CD4-positive, alpha-beta T cell treated with Interleukin-17A for 1 hour (primary cell): ENCODE measurements around the gene LRRC61.
"Not testable (repeated sequence)": the region's sequence is repeated elsewhere in the genome, so short reads cannot be mapped to it uniquely, and the experiment has no call there.

Experiments used
- DNase-seq: peaks from one replicate; pipeline ENCODE4 v3.0.0-alpha.2; 2020

LRRC61 gene

DNA sequence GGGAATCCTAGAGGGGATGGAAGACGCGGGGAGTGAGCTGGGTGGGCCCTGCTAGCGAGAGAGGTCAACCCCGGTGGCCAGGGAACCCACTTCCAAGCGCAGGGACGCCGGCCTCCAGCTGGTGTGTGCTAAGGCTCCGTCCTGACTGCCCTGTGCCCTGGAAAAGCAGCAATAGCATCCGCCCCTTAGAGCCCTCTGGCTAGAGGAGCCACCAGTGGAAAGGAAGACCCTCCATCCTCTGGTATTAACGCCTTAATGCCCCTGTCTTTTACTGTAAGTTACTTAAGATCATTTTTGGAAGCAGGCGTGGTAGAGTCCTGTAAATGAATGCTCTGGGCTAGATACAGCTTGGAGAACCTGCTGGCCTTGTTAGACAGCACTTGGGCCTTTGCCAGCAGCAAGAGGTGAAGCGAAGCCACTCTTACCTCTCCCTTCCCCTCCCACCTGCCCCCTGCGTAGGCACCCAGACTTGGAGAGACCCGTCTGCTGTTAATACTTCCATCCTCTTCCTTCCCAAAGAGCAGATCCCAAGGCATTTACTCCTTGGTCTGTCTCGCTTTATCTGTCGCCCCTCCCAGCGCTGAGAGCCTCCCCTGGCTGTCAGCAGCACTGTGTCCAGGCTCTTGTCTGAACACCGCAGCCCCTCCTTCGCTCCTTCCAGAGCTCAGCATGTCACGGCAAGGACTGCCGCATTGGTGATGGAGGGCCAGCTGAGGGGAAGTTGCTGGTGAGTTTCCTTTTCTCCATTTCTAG lies 50.1 kb downstream of the LRRC61 start:
- no peak for DNase-seq

DNA sequence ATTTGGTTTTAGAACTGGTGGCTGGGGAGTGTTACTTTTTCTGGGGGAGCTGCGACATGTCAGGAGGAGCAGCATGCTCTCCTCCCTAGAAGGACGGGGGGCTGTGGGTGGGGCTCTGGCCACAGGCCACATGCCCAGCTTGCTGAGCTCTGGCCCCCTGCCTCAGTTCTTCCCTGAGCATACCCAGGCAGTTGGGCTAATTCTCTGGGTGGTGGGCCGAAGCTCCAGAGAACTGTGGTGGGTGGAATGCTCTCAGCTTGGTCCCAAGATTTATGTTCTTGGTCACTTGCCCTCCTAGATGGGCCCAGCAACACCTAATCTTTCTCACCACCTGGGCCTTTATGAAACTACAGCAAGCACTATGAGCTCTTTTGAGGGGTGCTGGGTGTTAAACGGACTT lies 50.9 kb downstream of the LRRC61 start:
- DNase-seq: no peak

DNA sequence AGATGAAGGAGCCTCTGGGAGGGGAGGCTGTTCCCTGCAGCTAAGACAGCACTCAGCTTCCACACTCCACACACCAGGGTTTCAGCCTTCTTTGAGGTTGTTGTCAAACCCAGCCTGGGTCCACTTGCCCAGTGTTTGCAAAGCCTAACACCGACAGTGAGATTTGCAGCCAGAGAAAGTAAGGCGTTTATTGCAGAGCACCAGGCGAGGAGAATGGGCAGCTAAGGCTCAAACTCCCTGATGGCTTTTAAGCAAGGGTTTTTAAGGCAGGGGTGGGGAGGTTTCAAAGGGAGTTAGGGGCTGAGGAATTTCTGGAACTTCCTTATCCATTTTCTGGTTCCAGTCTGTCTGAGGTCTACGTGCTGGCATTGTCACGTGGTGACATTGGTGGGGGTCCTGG lies 51.3 kb downstream of the LRRC61 start:
- DNase-seq: no peak

DNA sequence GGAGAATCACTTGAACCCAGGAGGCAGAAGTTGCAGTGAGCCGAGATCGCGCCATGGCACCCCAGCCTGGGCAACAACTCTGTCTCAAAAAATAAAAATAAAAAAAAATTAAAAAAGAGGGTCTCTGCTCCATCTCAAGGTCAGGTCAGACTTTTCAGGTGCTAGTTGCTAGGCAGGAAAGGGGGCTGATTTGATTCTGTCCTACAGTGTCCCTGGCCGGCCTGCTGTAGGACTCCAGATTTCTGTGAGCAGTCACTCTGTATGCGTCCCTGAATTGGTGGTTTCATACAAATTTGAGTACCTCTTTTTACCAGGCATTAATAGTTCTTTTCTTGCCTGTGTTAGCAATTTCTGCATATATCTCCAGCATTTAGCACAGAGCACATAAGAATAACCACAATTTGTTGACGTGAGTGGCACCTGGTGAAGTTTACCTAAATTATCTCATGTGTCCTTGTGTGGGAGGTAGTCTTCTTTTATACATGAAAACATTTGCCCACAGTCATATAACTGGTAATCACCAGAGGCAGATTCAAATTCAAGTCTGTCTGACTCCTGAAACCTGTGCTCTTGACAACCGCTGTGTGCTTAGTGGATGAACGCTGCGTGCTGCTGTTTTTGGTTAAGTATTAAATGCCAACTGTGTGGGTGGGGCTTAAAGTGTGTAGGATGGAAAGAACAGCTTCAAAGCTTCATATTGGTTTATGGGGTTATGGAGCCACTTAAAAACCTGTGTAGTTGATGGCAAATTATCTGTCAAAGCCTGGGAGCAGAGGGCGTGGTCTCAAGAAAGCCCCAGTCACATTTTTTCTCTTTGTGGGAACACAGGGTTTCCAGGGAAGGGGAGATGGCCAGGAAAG lies 52.7 kb downstream of the LRRC61 start:
- peak; percentile 37 for DNase-seq

DNA sequence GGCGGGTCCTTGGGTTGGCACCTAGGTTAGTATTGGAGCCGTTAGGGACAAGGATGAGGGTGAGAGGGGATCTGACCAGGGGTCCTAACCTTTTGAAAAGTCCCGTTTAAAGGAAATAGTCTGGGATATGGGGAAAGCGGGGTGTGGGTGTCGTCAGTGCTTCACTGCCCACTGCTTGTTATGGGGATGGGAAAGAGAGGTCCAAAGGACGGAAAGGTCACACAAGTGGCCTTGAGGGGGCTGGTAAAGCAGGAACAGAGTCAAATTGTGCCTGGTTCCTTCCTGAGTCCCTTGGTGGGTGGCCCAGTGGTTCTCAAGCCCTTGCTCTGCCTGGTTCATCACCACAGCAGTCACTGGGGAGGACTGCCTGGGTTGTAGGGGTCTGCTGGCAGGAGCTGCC lies 53.4 kb downstream of the LRRC61 start:
- DNase-seq: no peak

DNA sequence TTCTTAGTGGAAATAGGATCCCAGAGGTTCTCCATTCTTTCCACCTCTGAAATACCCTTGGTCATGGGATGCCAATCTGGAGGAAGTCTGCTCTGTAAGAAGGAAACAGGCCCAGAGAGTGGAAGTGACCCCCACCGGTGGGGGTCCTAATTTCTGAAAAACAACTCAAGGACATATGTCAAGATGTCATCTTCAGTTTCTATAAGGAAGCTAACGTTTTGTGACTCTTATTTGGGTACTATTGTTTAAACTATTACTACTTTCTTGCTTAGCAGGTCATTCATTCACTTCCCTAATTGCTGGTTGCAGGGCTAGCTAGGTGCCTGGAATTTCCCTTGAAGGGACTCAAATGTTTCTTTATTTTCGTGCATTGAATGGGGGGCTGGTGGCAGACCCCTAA lies 54.0 kb downstream of the LRRC61 start:
- no peak for DNase-seq

DNA sequence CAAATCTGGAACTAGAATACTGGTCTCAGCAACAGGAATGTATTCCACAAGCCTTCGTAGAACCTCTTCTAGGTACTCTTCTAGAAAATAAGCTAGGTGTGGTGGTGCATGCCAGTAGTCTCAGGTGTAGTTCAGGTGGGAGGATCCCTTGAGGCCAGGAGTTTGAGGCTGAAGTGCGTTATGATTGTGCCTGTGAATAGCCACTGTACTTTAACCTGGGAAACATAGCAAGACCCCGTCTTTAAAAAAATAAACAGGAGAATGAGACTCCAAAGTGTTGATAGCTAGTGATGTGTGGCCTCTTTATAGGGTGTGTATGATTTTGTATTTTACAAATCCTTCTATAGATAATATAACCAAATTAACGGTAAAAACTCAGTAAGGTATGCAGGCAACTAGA lies 54.5 kb downstream of the LRRC61 start:
- no peak for DNase-seq

DNA sequence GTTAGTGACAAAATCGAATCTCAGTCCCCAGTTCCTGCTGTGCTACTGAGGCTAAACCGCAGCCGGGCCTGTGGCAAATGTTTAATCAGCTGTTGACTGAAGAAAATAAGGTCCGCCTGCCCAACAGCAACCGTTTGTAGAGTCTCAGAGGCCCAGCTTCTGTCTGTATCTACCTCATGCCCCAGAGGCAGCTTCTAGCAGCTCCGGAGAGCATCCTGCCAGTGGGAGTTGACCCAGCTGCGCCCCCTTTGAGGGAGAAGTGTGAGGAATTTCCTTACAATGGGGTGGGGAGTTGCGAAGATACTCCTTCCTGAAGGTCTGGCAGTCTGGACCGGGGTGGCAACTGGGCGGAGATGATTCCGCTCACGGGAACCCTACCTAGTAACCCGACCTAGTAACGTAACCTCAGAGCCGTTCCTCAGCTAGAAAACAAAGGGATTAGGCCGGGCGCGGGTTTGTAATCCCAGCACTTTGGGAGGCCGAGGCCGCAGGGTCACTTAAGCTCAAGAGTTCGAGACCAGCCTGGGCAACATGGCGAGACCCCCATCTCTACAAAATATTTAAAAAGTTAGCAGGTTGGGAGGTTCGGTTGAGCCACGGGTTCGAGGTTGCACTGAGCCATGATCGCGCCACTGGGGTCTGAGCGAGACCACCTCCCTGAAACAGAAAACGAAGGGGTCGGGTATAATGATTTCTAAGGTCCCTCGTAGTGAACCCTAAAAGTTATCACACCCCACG lies 55.1 kb downstream of the LRRC61 start:
- peak; percentile 62 for DNase-seq

DNA sequence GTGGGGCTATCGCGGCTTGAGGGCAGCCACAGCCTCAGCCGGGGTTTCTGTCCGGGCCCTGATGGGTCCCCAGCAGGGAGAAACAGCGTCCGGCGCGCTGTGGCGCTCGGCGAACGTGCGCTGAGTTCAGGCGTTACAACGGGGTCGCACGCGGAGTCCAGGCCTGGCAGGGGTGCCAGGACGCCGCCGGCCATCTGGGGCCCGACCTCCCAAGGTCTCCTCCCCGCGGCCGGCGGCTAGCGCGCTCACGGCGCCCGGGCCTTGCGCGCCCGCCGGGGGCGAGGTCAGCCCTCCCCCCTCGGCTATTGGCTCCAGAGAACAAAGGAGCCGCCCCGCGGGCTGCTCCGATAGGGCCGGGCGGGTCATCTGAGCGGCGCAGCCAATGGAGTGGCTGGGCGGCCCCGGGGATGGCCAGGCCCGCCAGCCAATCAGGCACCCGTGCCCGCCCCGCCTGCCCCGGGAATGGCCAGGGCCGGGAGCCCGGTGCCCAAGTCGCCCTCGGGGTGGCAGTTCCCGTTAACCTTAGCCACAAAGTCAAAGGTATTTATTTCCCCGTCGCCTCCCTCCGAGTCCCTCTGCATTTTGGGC lies 55.8 kb downstream of the LRRC61 start, which contains the start of gene ZNF775:
Gene ZNF775, plus strand, starts transcription at position 478 of the 588 bp plus-strand sequence. CDS start 9,141 bp downstream, outside the sequence.
- peak; percentile 92 for DNase-seq

DNA sequence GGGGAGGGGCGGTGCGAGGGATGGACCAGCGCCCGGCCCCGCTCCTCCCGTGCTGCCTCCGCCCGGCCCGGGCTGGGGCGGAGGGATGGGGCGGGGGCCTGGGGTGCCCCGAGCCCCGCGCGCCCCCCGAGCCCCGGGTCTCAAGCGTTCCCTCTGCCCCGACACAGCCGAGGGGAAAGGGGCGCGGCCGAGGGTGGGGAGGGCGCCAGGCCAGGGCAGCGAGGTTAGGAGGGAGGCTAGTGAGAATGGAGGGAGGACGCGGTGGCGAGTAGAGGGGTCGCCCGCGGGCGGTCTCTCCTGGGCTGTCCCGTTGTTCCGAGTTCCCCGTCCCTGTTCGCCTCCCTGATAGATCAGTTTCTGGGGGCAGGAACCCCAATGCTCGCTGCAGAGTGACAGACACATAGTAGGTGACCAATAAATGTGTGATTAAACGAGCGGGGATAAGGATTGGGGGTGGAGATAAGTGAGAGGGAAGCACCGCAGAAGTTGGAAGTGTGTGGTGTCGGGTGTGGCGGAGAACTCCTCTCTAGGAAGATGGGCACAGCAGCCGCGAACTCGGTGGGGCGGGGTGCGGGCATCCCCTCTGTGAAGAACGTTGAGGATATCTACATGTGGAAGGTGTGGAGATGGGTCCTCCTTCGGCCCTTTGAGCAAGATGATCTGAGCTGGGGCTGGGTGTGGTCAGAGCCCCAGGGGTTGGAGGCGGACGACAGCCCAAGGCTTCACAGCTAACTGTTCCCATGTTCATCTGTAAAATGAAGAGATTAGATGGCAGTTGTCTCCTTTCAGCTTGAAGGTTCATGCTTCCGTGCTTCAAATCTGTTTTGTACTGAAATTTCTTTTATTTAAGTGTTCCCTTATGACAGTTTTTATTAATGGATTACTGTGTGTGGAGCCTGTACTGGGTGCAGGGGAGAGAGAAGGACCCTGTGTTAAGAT lies 56.6 kb downstream of the LRRC61 start:
- DNase-seq: no peak

DNA sequence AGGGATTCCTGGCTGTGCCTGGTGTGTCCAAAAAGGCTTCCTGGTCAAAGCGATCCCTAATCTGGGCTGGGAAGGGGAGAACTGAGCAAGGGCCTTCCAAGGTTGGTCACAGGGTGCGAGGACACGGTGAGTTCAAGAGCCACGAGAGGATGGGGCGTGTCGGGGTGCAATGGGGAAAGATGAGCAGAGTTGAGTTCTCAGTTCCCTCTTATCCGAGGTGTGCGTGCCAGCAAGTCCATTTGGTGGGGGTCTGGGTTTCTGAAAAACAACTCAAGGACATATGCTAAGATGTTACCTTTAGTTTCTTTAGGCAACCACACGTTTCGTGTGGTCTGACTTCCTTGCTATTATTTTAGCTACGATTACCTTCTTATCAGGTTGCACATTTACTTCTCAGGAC lies 57.3 kb downstream of the LRRC61 start:
- no peak for DNase-seq

DNA sequence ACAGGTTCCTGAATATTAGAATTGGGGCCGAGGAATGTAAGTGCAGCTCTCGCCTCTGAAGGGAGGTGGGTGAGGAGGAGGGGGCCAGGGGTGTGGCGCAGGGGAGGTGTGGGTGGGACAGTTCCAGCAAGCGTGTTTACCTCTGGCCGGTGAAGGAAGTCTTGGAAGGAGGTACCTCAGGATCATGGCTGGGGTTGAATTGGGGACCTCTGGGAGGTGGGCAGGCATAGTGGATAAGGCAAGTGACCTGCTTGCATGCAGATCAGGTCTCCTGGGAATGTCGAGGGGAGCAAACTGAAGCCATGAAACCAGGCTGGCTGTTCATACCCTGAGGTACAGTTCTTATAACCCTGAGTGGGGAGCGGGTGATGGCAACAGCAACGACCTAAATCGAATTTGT lies 57.9 kb downstream of the LRRC61 start:
- no peak for DNase-seq

DNA sequence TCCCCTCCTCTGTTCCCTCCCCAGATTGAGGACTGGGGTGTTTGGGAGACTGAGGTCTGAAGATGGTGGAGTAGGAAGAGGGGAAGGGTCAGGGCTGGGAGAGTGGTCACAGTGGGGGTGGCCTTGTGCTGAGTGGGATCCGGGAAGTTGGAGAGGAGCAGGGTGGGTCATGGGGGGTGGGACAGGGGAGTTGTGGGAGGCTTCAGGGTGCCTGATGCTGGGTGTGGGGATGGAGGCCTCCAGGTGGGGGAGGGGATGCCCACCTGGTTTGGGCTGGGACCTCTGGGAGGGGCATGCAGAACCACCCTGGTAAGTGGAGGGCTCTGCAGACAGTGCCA lies 58.6 kb downstream of the LRRC61 start:
- DNase-seq: no peak

DNA sequence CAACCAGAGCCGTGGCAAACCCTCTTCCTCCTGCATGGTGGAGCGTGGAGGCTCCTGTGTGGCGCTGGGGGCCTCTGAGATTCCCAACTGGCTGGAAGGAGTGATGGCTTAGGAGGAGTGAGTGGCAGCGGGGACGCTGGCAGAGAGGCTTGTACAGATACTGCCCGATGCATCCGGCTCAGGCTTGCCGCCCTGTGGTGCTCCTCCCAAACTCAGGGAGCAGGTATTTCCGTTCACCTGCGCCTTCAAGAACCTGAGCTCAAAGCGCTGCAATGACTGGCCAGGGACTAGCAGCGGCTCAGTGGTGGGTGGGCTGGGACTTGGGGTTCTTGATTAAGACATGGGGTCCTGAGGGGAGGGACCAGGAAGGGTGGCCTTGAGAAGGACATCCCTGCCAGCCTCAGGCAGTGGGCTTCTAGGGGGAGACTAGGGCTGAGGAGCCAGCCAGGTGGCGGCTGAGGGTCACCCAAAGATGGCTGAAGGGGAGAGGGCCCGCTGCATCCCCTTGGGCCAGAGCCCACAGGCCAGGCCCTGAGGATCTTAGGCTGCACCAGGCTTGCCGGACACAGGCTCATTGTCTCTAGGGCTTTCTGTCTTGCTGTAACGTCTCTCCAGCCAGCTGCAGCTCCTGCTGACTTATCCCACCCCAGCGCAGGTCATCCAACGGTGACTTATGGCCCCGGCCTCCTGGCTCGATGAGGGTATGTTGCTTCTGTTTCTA lies 59.1 kb downstream of the LRRC61 start:
- no peak for DNase-seq

DNA sequence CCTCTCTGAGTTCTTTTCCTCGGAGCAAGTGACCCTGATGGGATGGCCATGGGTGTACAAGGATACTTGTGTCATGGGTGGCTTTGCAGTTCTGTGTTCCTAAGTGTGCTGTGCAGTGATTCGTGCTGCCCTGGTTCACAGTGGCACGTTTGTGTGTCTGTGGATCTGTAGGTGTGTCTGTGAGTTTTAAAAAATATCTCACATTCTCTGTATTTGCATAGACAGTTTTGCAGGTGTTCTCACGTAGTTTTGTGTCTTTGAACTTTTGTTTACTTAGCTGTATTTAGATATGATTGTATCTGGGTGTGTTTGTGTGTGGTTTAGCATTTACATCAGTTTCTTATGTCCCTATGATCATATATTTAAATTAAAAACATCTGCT lies 59.7 kb downstream of the LRRC61 start:
- DNase-seq: no peak

DNA sequence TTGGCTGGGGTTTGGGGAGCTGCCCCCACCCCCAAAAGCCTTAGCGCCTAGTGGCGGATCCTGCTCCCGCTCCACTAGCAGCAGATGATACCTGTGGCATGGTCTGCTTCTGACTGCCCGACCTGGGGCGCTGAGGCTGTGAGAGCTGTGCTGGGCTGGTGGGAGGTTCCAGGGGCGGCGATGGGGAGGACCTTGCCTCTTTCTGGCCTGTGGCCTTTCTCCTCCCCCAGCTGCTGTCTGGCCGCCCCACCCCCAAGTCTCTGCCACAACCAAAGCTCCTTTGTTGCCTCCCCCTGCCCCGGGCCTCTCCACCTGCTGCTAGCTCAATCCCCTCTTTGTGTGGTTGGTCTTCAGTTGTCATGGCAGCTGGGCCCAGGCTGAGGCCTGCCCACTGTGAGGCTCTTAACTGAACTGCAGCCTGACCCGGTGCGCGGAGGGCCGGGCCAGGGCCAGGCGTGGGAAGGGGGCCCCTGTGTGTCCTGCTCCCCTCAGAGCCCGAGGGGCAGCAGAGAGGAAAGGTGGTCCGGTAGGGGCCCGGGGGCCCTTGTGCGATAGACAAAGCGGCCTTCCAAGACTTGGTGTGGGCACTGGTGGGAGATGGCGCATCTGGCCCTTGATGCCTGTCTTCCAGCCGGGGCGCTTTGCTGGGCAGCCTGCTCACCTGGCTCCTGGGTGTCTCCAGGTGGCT lies 60.7 kb downstream of the LRRC61 start:
- DNase-seq: no peak

DNA sequence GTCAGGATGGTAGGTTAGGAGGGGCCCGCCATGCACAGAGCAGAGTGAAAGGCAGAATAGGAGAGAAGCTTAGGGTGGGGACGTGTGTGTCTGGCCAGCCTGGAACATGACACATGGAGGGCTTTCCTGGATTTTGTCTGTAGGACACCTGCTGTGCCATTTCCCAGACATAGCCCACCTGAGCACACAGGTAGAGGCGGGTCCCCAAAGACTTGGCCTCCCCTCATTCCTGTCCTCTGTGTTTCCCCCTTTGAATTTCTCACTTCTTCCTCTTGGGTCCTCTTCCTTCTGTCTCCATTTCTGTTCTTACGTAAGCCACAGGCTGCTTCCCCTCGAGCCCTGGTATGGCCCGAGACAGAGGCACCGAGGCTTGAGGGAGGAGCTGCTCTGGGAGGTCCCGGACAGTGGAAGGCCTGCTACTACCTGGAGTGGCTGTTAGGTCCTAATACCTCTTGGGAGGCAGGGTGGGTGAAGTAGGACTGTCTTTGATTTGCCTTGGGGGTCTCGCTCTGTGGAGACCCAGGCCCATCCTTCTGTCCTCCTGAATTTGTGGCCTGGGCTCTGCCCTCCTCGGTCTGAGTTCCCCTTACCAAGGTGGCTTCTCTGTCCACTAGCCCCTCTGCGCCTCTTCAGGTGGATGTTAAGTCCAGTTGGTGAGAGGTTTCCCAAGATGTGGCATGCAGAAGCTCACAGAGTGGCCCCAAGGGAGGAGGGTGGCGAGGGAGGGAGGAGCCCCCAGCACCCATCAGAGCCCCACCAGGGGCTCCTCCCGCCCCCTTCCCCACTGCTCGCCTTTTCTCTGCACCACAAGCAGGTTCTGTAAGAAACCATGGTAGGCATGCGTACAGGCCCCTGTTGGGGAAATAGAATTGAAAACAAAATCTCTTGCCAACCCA lies 61.5 kb downstream of the LRRC61 start:
- DNase-seq: no peak

DNA sequence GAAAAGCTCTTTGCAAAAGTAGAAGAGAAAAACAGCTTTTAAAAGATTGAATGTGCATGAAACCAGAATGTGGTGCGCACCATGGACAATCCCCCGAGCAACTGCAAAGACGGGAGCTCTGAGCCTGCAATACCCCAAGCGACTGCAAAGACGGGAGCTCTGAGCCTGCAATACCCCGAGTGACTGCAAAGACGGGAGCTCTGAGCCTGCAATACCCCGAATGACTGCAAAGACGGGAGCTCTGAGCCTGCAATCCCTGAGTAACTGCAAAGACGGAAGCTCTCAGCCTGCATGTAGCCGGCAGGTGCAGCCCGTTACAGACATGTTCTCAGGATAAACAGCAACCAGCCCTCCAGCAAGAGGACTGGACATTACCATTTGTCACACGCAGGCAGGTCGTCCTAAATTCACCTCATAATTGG lies 62.2 kb downstream of the LRRC61 start:
- DNase-seq: no peak

DNA sequence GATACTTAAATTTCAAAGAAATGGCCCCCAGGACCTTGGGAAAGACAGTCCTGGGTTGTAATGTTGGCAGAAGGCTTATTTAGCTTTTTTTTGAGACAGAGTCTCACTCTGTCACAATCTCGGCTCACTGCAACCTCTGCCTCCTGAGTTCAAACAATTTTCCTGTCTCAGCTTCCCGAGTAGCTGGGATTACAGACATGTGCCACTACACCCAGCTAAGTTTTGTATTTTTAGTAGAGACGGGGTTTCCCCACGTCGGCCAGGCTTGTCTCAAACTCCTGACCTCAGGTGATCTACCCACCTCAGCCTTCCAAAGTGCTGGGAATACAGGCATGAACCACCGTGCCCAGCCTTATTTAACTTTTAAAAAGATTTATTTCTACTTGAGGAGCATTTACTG lies 62.7 kb downstream of the LRRC61 start:
- not testable (repeated sequence) for DNase-seq
